Vagina (tissue), 2 donors: Measurements from ENCODE around the gene AGPAT4. TPM values are rescaled to one million over a fixed set of nuclear protein-coding genes. Genes with fewer than 3 reads are reported as not detected.

Source experiments
- DNase-seq, 2 donors: peaks; one replicate each; pipeline ENCODE4 v3.0.0-alpha.2; 2017; ENCODE audit errors: extremely low spot score in 2 of 2
- H3K27ac ChIP-seq: fragments of 200-600 bp; sonication (generic); one replicate; pipeline ENCODE4 v1.5.1; 2019
- H3K27me3 ChIP-seq: fragments of 200-600 bp; sonication (generic); one replicate; pipeline ENCODE4 v1.5.1; 2019
- H3K36me3 ChIP-seq, 2 donors: fragments of 200-600 bp; sonication (generic); one replicate each; pipeline ENCODE4 v1.5.1; 2017 to 2019
- H3K4me1 ChIP-seq: fragments of 200-600 bp; sonication (generic); one replicate; pipeline ENCODE4 v1.5.1; 2019
- H3K4me3 ChIP-seq, 2 donors: fragments of 200-600 bp; sonication (generic); 1 replicate in 1 of 2; 2 replicates in 1 of 2; pipeline ENCODE4 v1.5.1; 2016 to 2019
- H3K9me3 ChIP-seq: fragments of 200-600 bp; sonication (generic); one replicate; pipeline ENCODE4 v1.5.1; 2019
- CTCF ChIP-seq, 3 experiments: fragments of 450-650 bp in 2 of 3; fragments of 200-600 bp in 1 of 3; sonication (generic) in 1 of 3; IDR thresholded peaks; one replicate each; pipeline ENCODE4 v1.5.1; 2017 to 2019; ENCODE audit warnings: antibody characterized with exemption in 3 of 3, mild to moderate bottlenecking in 2 of 3, moderate library complexity in 2 of 3
- POLR2A ChIP-seq, 2 donors: fragments of 450-650 bp; IDR thresholded peaks; one replicate each; pipeline ENCODE4 v1.6.1; 2017; ENCODE audit warnings: antibody characterized with exemption in 2 of 2, mild to moderate bottlenecking in 2 of 2, moderate library complexity in 2 of 2
- POLR2AphosphoS5 ChIP-seq, 2 donors: sonication (generic); formaldehyde crosslinking; IDR thresholded peaks; one replicate each; pipeline ENCODE4 v1.9.0; 2017; ENCODE audit warnings: antibody characterized with exemption in 2 of 2, mild to moderate bottlenecking in 2 of 2, low read depth in 1 of 2; ENCODE audit not compliant: insufficient read depth in 1 of 2
- intact Hi-C: fragments of 100-400 bp; cut with DNase I; formaldehyde crosslinking; loops from one replicate; pipeline ENCODE4 v1.15.1; 2023
- total RNA-seq: library from RNA; depleted of rRNA; stranded (reverse); fragments of >200 nt; gene quantifications from one replicate; pipeline ENCODE4 v1.2.3, GENCODE V29; 2016

AGPAT4 gene
- total RNA-seq, 1 donor from 2014 or later = 6.9 TPM

GRCh38 chr6:161292650-161293281 lies 18.9 kb upstream of the AGPAT4 start:
- Histone ChIP-seq H3K4me3 (no peak overlapping the region), H3K4me1 (peaks cover 6% of the 10 kb centered on the region), H3K27ac (no peak overlapping the region), H3K9me3 (no peaks in the 10 kb centered on the region), H3K36me3 (no peaks in the 10 kb centered on the region), H3K27me3 (no peaks in the 10 kb centered on the region)
- TF ChIP-seq POLR2A (IDR thresholded peaks at IDR 0.05) = no peak
- TF ChIP-seq POLR2AphosphoS5 (IDR thresholded peaks at IDR 0.05; ENCODE audit: insufficient read depth in 1 of 2, low read depth in 1 of 2) = no peak
- no peak for DNase-seq
- intact Hi-C loops = no loop called here

DNA sequence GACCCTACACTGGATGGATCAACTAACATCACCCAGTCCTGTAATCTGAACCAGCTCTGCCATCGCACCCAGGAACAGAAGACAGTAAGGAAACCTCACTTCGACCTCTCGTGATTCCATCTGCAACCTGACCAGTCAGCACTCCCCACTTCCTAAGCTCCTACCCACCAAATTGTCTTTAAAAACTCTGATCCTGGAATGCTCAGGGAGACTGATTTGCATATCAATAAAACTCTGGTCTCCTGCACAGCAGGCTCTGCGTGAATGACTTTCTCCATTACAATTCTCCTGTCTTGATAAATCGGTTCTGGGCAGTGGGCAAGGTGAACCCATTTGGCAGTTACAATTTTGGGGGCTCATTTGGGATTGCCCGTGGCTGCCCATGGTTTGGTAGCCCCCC lies 18.3 kb upstream of the AGPAT4 start:
- Histone ChIP-seq H3K27ac (no peak overlapping the region), H3K4me3 (no peak overlapping the region), H3K4me1 (peaks cover 6% of the 10 kb centered on the region), H3K9me3 (no peaks in the 10 kb centered on the region), H3K36me3 (no peaks in the 10 kb centered on the region), H3K27me3 (no peaks in the 10 kb centered on the region)
- no peak for DNase-seq
- TF ChIP-seq CTCF (IDR thresholded peaks at IDR 0.05) = no peak
- TF ChIP-seq POLR2AphosphoS5 (IDR thresholded peaks at IDR 0.05; ENCODE audit: insufficient read depth in 1 of 2, low read depth in 1 of 2) = no peak
- TF ChIP-seq POLR2A (IDR thresholded peaks at IDR 0.05) = no peak
- intact Hi-C loops = no loop called here

DNA sequence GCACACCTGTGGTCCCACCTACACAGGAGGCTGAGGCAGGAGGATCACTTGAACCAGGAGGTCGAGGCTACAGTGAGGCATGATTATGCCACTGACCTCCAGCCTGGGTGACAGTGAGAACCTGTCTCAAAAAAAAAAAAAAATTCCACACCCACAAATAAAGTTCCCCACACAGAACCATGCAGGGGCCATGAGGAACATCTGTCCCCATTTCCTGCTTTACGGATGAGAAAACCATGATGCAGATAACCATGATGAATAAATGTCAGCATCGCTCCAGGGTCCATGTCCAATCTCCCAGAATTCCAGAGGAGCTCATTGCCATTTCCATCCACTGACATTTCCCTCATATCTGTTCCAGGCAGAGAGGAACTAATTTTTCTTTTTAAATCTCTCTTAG lies 16.9 kb upstream of the AGPAT4 start:
- Histone ChIP-seq H3K27ac (no peak overlapping the region), H3K9me3 (no peaks in the 10 kb centered on the region), H3K4me3 (no peak overlapping the region), H3K4me1 (peaks cover 6% of the 10 kb centered on the region), H3K36me3 (no peaks in the 10 kb centered on the region), H3K27me3 (no peaks in the 10 kb centered on the region)
- DNase-seq = no peak
- TF ChIP-seq CTCF (IDR thresholded peaks at IDR 0.05) = no peak
- intact Hi-C loops = no loop called here

DNA sequence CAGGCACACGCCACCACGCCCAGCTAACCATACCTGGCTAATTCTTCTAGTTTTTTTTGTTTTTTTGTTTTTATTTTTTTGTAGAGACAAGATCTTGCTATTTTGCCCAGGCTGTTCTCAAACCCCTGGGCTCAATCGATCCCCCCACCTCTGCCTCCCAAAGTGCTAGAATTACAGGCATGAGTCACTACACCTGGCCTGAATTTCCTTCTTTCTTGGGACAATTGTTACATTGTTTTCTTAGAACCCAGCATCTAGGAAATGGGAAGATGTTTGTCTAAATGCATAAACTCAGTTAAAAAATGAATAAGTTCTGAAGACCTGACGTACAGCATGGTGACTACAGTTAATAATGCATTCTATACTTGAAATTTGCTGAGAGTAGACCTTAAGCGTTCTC lies 10.8 kb upstream of the AGPAT4 start:
- no peak overlapping the region for H3K4me3 ChIP-seq
- no peak for DNase-seq
- H3K4me1 ChIP-seq = no peaks in the 10 kb centered on the region
- intact Hi-C loops = no loop called here
- H3K27ac ChIP-seq = no peak overlapping the region
- no peak for TF ChIP-seq POLR2AphosphoS5 (IDR thresholded peaks at IDR 0.05; ENCODE audit: insufficient read depth in 1 of 2, low read depth in 1 of 2)
- TF ChIP-seq CTCF (IDR thresholded peaks at IDR 0.05) = no peak
- TF ChIP-seq POLR2A (IDR thresholded peaks at IDR 0.05) = no peak
- H3K9me3 ChIP-seq = no peaks in the 10 kb centered on the region
- no peaks in the 10 kb centered on the region for H3K36me3 ChIP-seq
- no peaks in the 10 kb centered on the region for H3K27me3 ChIP-seq

- Histone ChIP-seq H3K36me3 (no peaks in the 10 kb centered on the region), H3K4me3 (no peak overlapping the region), H3K9me3 (no peaks in the 10 kb centered on the region), H3K27ac (no peak overlapping the region), H3K27me3 (no peaks in the 10 kb centered on the region), H3K4me1 (no peaks in the 10 kb centered on the region)
- intact Hi-C loops = no loop called here
- TF ChIP-seq POLR2A (IDR thresholded peaks at IDR 0.05) = no peak
- no peak for TF ChIP-seq CTCF (IDR thresholded peaks at IDR 0.05)
- no peak for TF ChIP-seq POLR2AphosphoS5 (IDR thresholded peaks at IDR 0.05; ENCODE audit: insufficient read depth in 1 of 2, low read depth in 1 of 2)
- no peak for DNase-seq
Measured at GRCh38 chr6:161281092-161281491, 7.2 kb upstream of the AGPAT4 start.
